K562 (cell line): Measurements from ENCODE around the gene CFAP97D1. TPM values are rescaled to one million over a fixed set of nuclear protein-coding genes. Genes with fewer than 3 reads are reported as not detected.

Experiments used
- ATAC-seq: fragments of 200-7000 bp; cut with Tn5 transposase; 3 replicates; pipeline ENCODE4 v1.9.1; 2020; ENCODE audit warnings: moderate library complexity
- BruUV-seq: library from RNA; stranded (reverse); fragments of 400-500 nt; replicated peaks from 2 replicates; lab custom pipeline; 2021; lab: Mats Ljungman, UMichigan
- CTCF ChIA-PET: fragments of 300-600 bp; formaldehyde crosslinking; extraction: SDS; loops from one replicate; lab custom pipeline; 2021; ENCODE audit warnings: low intra/inter-chr PET ratio; lab: Yijun Ruan, JAX
- POLR2A ChIA-PET: fragments of 300-600, 350-650 bp; sonication (Branson Sonifier 250); formaldehyde crosslinking; extraction: SDS; loops from one replicate; lab custom pipeline; 2021; ENCODE audit warnings: antibody characterized with exemption, inconsistent platforms; lab: Yijun Ruan, JAX
- DNase-seq, 4 experiments: peaks; one replicate each; pipeline versions ENCODE4 v3.0.0 to v3.0.0-alpha.2; 2011 to 2018; ENCODE audit warnings: low spot score in 3 of 4, mixed read lengths in 3 of 4; ENCODE audit errors: extremely low read depth in 1 of 4
- FAIRE-seq: peaks from 2 replicates; lab custom pipeline; 2011; peaks lifted over from hg19 to GRCh38; lab: Jason Lieb, UNC
- H2AFZ ChIP-seq: 2 replicates; pipeline ENCODE4 v1.6.0; 2011; ENCODE audit warnings: low read depth, low read length, control low read depth, inconsistent platforms
- H3K27ac ChIP-seq: fragments of 200-600 bp; 3 replicates; pipeline ENCODE4 v1.8.0; 2011; ENCODE audit warnings: low read depth, mild to moderate bottlenecking, control low read depth, inconsistent platforms, low read length, moderate library complexity, mixed read lengths; ENCODE audit errors: extremely low read depth
- H3K27me3 ChIP-seq, 2 experiments: fragments of 300-600 bp in 1 of 2; 2 replicates in 1 of 2; 3 replicates in 1 of 2; pipeline versions ENCODE4 v1.6.0 to v1.8.0; 2011; ENCODE audit warnings: inconsistent platforms in 2 of 2, low read length in 2 of 2, mild to moderate bottlenecking in 1 of 2, mixed read lengths in 1 of 2, moderate library complexity in 1 of 2; ENCODE audit not compliant: control insufficient read depth in 2 of 2, insufficient read depth in 2 of 2
- H3K36me3 ChIP-seq: fragments of 300-600 bp; 3 replicates; pipeline ENCODE4 v1.8.0; 2011; ENCODE audit warnings: mild to moderate bottlenecking, low read length, inconsistent platforms; ENCODE audit not compliant: control insufficient read depth, insufficient read depth
- H3K4me1 ChIP-seq, 2 experiments: fragments of 200-600 bp in 1 of 2; replicated peaks in 1 of 2; 2 replicates in 1 of 2; 3 replicates in 1 of 2; pipeline versions ENCODE4 v1.5.1 to v1.8.0; 2011; ENCODE audit warnings: inconsistent platforms in 2 of 2, low read length in 2 of 2, mild to moderate bottlenecking in 1 of 2, mixed read lengths in 1 of 2, moderate library complexity in 1 of 2; ENCODE audit not compliant: control insufficient read depth in 2 of 2, insufficient read depth in 2 of 2
- H3K4me2 ChIP-seq: 2 replicates; pipeline ENCODE4 v1.6.1; 2011; ENCODE audit warnings: low read length, control low read depth, inconsistent platforms, mixed read lengths; ENCODE audit not compliant: insufficient read depth
- H3K4me3 ChIP-seq: fragments of 200-600 bp; sonication (generic), shearing (Covaris generic); 2 replicates; pipeline ENCODE4 v1.5.1; 2016; ENCODE audit warnings: control low read depth, inconsistent platforms
- H3K79me2 ChIP-seq: fragments of 200-600 bp; 3 replicates; pipeline ENCODE4 v1.8.0; 2011; ENCODE audit warnings: low read length, inconsistent platforms; ENCODE audit not compliant: control insufficient read depth, insufficient read depth
- H3K9ac ChIP-seq, 2 experiments: 2 replicates each; pipeline versions ENCODE4 v1.6.0 to v1.6.1; 2011; ENCODE audit warnings: low read depth in 2 of 2, low read length in 2 of 2, control low read depth in 1 of 2, inconsistent platforms in 1 of 2, mild to moderate bottlenecking in 1 of 2, mixed read lengths in 1 of 2; ENCODE audit not compliant: insufficient read depth in 1 of 2
- H3K9me1 ChIP-seq: one replicate; pipeline ENCODE4 v1.6.0; 2011; ENCODE audit warnings: inconsistent platforms, mild to moderate bottlenecking, low read length, moderate library complexity; ENCODE audit not compliant: control insufficient read depth, insufficient read depth
- H3K9me3 ChIP-seq: replicated peaks from 2 replicates; pipeline ENCODE4 v1.5.1; 2011; ENCODE audit warnings: low read depth, low read length, inconsistent platforms; ENCODE audit not compliant: control insufficient read depth, insufficient read depth
- H4K20me1 ChIP-seq: replicated peaks from 2 replicates; pipeline ENCODE4 v1.6.1; 2011; ENCODE audit warnings: low read length, inconsistent platforms, mixed read lengths; ENCODE audit not compliant: control insufficient read depth, insufficient read depth
- E4F1 ChIP-seq: fragments of 250-450 bp; sonication (Bioruptor Pico); IDR thresholded peaks from 2 replicates; pipeline ENCODE4 v1.5.0; 2021; ENCODE audit warnings: mild to moderate bottlenecking, borderline replicate concordance
- SPI1 ChIP-seq: IDR thresholded peaks from 2 replicates; pipeline ENCODE4 v1.6.1; 2011; ENCODE audit warnings: low read depth, low read length, control low read depth, borderline replicate concordance
- WGBS: fragments of 100-300 bp; shearing (Covaris generic); methylation state at CpG from one replicate; pipeline ENCODE4 v1.1.6; 2016; ENCODE audit warnings: low coverage, mixed read lengths; ENCODE audit not compliant: insufficient coverage; ENCODE audit errors: missing lambda C conversion rate; 5-methylcytosine and 5-hydroxymethylcytosine counted together
- in situ Hi-C: fragments of 300-500 bp; cut with MboI; formaldehyde crosslinking; loops from 4 replicates; pipeline ENCODE4 v1.15.0; 2018; ENCODE audit warnings: inconsistent platforms, mixed read lengths
- intact Hi-C: fragments of 100-400 bp; cut with micrococcal nuclease; formaldehyde crosslinking; loops from 2 replicates; pipeline ENCODE4 v1.14.2; 2022
- polyA plus RNA-seq, 8 experiments: library from polyadenylated mRNA; depleted of rRNA in 4 of 8; stranded (reverse) in 5 of 8; unstranded in 3 of 8; fragments of >200 nt; fragmentation: Nextera tagmentation in 2 of 8; fragmentation: Illumina TruSeq in 1 of 8; extraction: Ambion mirVana in 2 of 8; extraction: Trizol in 1 of 8; gene quantifications; 2 replicates each; pipeline versions ENCODE4 v1.2.1 to v1.2.3, GENCODE V29; 2011 to 2014; ENCODE audit warnings: inconsistent platforms in 1 of 8, missing spikeins in 1 of 8
- total RNA-seq, 7 experiments: library from RNA; depleted of rRNA in 6 of 7; stranded (reverse); fragments of >200 nt in 6 of 7; fragmentation: Illumina TruSeq in 2 of 7; extraction: Trizol in 2 of 7; gene quantifications; 2 replicates each; pipeline versions ENCODE4 v1.2.1 to v1.2.3, GENCODE V29; 2011 to 2021; ENCODE audit warnings: low replicate concordance in 1 of 7

The CFAP97D1 gene
- total and polyA plus RNA-seq, 9 of the 15 experiments (the other 6 are each of a cell fraction or from before 2014, with no cell fraction given) = not detected

- Histone ChIP-seq H3K27me3 (peaks cover 28 to 68% of the 10 kb centered on the region in 2 experiments; a peak in 4 of 5 replicates), H3K4me1 (peaks cover 0 to 12% of the 10 kb centered on the region in 2 experiments; a peak in 2 of 5 replicates), H3K9me1 (no peaks in the 10 kb centered on the region), H2AFZ (no peak overlapping the region), H4K20me1 (peaks cover 3% of the 10 kb centered on the region; the same call in 1 of the 2 replicates), H3K36me3 (no peaks in the 10 kb centered on the region), H3K4me2 (no peak overlapping the region), H3K4me3 (no peak overlapping the region), H3K9ac (no peak overlapping the region), H3K27ac (no peak overlapping the region), H3K79me2 (no peaks in the 10 kb centered on the region), H3K9me3 (no peaks in the 10 kb centered on the region)
- in situ Hi-C loops = no loop called here
- CTCF ChIA-PET = interaction anchor here (0.6 to 11.2 kb wide), 3 partner anchors 63 to 363 kb away, joined by 3 to 310 read pairs (median 3); no protein-coding TSS in a partner anchor
- POLR2A ChIA-PET = interaction anchor here (0.5 to 1.6 kb wide), 5 partner anchors 21 to 73 kb away, joined by 3 to 5 read pairs (median 4); no protein-coding TSS in a partner anchor
- TF ChIP-seq SPI1 (0 out of 2 replicates have a peak, but pooled peaks have one; percentile 19), E4F1 (CRISPR knock-in tag) (no peak)
- ATAC-seq = no peak
- no peak for DNase-seq
- intact Hi-C loops = no loop called here
- no TSS peak for BruUV-seq
- 6% methylated on average over 8 of the region's 8 CpGs for WGBS
- no peak for FAIRE-seq
Observed at GRCh38 chr17:43757171-43757660, 23.0 kb upstream of the CFAP97D1 start.
